Activated CD8-positive, alpha-beta memory T cell treated with anti-CD3 and anti-CD28 coated beads, Interleukin-2, amount 50 U/mL, for 1 hour (primary cell): ENCODE data around the gene KRTAP4-7.
"Not testable (repeated sequence)": the region's sequence is repeated elsewhere in the genome, so short reads cannot be mapped to it uniquely, and the experiment has no call there.

Experiments
- DNase-seq: peaks from one replicate; pipeline ENCODE4 v3.0.0-alpha.2; 2020; ENCODE audit errors: extremely low read depth

The KRTAP4-7 gene

GRCh38 chr17:41065016-41065689 lies 18.8 kb upstream of the KRTAP4-7 start:
- not testable (repeated sequence) for DNase-seq

DNA sequence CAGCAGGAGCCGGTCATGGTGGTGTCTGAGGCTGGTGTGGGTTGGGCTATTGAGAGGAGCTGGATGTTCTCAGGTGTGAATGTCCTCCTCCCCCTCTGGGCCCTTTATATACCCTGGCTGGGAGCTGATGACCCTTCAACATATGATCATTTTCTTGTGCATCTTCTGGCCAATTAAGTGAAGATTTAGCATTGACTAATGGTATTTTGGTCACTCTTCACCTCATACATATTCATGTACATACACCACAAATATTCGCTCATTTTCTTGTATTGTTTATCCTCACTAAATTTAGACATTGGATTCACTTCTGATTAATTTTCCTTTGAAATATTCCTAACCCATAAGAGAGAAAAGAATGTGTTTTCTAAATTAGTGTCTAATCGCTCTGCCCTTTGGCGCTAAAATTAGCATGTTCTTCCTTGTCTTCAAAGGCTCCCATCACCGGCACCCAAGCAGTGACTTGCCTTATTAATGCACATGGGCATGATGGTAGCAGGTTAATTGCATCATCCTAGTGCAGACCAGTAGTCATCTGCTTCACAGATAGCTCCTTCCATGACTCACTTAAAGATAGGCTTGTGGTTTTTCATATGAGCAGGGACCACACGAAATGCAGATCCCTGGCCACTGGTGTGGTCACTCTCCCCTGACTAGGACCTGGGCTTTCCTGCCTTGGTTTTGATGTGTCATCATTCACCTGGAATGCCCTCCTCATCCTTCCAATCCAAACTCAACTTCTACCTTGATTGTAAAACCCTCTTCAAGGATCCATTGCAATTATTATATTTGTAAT lies 17.9 kb upstream of the KRTAP4-7 start, which contains the start of gene KRTAP2-4:
Gene KRTAP2-4 (minus strand): TSS at position 51 of the 796 bp plus-strand sequence. CDS start 34 bp downstream, at position 17.
- no peak for DNase-seq

GRCh38 chr17:41067281-41067680 lies 16.7 kb upstream of the KRTAP4-7 start:
- no peak for DNase-seq

GRCh38 chr17:41069031-41069430 lies 14.9 kb upstream of the KRTAP4-7 start:
- DNase-seq, result no peak

DNA sequence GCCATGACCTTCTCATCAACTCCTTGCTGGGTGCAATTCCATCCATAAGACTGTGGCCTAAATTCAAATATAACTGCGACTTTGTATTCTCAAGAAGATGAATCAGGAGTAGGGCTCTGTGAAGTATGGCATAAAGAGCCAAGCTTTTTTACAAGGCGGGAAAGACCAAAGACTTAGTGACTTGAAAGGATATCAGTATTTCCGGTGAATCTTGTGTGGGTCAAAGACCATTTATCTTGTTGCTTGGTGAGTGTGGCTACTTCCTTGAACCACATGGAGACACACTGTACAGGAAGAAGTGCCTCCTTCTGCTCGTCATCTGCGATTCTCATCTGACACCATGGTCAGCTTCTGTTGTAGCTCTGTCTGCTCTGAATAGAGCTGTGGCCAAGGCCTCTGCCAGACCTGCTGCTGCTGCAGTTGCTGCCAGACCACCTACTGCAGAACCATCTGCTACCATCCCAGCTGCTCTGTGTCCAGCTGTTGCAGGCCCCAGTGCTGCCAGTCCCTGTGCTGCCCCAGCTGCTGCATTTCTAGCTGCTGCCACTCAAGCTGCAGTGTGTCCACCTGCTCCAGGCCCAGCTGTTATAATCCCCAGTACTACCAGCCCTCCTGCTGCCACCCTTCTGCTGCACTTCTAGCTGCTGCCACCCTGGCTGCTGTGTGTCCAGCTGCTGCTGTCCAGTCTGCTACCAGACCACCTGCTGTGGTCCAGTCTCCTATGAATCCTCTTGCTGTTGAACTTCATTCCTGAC lies 12.2 kb upstream of the KRTAP4-7 start:
- DNase-seq, result no peak

- no peak for DNase-seq
These were observed 10.3 kb upstream of the KRTAP4-7 start for GRCh38 chr17:41073676-41074075.

GRCh38 chr17:41076788-41077187 lies 7.2 kb upstream of the KRTAP4-7 start:
- DNase-seq, result no peak

DNA sequence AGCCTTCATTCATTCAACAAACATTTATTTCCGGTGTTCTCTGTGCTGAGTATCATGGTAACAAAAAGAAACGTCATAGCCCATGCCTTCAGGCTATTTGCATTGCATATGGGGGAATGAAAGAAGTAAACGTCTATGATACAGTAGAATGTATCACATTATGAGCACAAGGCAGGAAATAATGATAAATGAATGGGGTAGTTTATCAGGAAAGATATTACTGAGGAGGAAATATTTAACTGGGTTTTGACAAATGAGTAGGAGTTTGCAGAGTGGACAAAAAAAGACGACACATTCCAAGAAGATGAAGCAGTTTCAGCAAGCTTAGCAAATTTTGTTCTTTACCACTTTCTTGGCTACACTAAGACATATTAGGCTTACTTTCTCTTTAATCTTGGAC lies 1.3 kb upstream of the KRTAP4-7 start:
- DNase-seq, result no peak

DNA sequence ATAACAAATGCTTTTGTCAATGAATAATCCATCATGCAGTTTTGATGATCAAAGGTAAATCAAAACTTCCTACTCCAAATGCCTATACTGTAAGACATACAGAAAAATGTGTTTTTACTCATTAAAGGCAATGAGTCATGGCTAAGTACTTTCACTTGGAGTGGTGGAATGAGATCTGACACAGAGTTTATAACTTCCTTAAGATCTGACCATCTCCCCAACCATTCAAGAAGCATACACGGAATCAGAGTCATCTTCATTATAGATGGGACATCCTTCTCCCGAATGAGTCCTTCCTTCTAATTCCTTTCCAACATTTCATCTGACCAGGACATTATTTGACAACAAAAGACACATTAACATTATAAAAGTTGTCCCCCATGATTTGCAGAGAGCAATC lies 523 bp upstream of the KRTAP4-7 start:
- DNase-seq, result not testable (repeated sequence)

DNA sequence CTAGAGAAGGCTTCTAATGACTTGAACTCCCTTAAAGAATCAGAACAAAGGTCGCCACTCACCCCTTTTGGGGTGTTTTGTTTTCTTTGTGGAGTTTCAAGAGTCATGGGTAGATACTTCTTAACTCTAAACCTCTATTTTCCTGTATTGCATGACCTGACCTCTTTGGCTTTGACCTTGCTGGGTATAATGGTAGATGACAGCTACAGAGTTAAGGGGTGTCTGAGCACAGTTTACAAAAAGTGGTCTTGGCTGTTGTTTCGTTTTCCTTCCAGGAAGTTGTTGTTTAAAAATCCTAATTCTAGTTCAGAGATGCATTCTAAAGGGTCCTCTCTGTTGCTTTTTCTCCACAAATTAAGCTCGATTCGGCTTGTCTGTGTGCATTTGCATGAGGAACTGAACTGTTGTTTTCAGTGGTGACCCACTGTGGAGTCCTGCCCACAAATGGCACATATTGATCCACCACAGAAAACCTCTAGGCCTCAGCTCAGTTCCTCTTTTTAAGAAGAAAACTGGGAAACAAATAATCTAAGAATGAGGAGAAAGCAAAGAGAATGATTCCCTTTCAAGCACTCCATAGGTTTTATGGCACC lies 4.9 kb downstream of the KRTAP4-7 start:
- not testable (repeated sequence) for DNase-seq

DNA sequence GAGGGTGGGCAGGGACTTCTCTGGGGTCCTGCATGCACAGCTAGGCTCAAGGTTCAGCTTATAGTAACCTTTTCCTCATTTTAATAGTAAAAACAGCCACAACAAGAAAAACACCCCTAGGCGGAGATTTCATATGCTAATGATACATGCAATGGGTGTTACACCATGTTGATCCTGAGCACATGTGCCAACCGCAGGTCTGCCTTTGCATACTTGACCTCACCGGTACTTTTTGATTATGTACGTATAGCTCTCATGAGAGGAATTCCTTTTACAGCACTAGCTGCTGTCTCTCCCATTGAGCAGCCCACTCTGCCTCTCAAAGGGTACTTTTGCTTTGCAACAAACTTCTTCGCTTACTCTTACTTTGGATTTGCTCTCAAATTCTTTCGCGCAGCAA lies 12.1 kb downstream of the KRTAP4-7 start:
- no peak for DNase-seq

DNA sequence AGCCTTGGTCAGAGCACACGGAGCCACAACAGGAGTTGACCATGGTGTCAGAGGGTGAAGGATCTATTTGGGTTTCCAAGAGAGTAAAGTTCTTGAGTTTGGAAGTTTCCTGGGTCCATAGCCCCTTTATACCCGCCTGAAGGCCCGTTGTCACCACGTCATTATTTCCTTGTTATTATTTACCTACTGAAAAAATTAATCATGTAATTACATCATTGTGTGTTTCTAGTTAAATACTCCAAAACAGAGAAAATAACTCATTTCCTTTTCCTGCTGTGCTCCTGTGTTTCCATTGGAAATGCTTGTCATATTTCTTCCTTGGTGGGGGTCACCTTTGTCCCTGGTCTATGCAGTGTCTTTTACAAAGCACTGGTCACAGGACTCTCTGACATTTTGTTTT lies 14.1 kb downstream of the KRTAP4-7 start, which contains the start of gene KRTAP4-8:
Gene KRTAP4-8 (minus strand): TSS at position 101 of the 400 bp plus-strand sequence. CDS start 58 bp downstream, at position 43.
- DNase-seq, result no peak

- DNase-seq, result no peak
These were observed 14.5 kb downstream of the KRTAP4-7 start for GRCh38 chr17:41098481-41098880.

- DNase-seq, result not testable (repeated sequence)
These were observed 15.9 kb downstream of the KRTAP4-7 start for GRCh38 chr17:41099682-41100480.

DNA sequence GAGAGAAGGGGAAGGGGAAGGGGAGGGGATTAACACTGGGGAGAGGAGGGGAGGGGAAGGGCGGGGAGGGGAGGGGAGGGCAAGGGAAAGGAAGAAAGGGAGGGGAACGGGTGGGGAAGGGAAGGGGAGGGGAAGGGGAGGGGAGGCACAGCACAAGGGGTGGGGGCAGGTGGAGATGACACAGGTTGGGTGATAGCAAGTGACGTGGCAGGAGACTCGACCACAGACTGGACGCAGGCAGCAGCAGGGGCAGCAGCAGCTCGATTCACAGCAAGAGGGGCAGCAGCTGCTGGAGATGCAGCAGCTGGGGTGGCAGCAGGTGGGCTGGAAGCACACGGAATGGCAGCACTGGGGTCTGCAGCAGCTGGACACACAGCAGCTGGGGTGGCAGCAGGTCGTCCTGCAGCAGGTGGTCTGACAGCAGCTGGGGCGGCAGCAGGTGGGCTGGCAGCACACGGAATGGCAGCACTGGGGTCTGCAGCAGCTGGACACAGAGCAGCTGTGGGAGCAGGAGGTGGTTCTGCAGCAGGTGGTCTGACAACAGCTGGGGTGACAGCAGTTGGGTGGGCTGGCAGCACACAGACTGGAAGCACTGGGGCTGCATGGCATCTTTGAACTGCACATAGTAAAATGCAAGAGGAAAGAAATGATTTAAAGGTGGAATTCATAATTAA lies 17.8 kb downstream of the KRTAP4-7 start, which contains the start of gene KRTAP4-16:
Gene KRTAP4-16 (minus strand): TSS at position 624 of the 674 bp plus-strand sequence. CDS start 0 bp downstream, at position 624.
- no peak for DNase-seq

DNA sequence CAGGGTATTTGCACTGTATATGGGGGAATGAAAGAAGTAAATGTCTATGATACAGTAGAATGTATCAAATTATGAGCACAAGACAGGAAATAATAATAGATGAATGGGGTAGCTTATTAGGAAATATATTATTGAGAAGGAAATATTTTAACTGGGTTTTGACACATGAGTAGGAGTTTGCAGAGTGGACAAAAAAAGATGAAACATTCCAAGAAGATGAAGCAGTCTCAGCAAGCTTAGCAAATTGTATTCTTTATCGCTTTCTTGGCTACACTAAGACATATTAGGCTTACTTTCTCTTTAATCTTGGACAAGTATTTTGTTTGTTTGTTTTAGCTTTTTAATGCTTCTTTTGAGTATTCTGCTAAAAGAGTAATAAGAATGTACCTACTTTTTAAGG lies 19.9 kb downstream of the KRTAP4-7 start:
- no peak for DNase-seq

DNA sequence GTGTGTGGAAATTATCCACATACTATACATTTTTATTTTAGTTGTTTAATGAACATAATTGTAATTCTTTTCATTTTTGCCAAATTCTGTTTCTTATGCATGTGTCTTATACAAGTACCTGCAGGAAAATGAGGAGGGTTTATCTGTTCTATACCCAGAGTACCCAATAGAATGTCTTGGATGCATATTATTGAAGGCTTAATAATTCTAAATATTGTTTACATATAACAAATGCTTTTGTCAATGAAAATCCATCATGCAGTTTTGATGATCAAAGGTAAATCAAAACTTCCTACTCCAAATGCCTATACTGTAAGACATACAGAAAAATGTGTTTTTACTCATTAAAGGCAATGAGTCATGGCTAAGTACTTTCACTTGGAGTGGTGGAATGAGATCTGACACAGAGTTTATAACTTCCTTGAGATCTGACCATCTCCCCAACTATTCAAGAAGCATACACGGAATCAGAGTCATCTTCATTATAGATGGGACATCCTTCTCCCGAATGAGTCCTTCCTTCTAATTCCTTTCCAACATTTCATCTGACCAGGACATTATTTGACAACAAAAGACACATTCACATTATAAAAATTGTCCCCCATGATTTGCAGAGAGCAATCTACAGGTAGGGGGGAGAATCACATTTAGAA lies 20.6 kb downstream of the KRTAP4-7 start:
- DNase-seq, result not testable (repeated sequence)

DNA sequence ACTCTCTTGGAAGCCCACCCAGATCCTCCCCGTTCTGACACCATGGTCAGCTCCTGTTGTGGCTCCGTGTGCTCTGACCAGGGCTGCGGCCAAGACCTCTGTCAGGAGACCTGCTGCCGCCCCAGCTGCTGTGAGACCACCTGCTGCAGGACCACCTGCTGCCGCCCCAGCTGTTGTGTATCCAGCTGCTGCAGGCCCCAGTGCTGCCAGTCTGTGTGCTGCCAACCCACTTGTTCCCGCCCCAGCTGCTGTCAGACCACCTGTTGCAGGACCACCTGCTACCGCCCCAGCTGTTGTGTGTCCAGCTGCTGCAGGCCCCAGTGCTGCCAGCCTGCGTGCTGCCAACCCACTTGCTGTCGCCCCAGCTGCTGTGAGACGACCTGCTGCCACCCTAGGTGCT lies 21.4 kb downstream of the KRTAP4-7 start, which contains the start of gene KRTAP4-9:
Gene KRTAP4-9 (plus strand): TSS at position 43 of the 400 bp plus-strand sequence. CDS start 0 bp downstream, at position 43.
- DNase-seq, result not testable (repeated sequence)

DNA sequence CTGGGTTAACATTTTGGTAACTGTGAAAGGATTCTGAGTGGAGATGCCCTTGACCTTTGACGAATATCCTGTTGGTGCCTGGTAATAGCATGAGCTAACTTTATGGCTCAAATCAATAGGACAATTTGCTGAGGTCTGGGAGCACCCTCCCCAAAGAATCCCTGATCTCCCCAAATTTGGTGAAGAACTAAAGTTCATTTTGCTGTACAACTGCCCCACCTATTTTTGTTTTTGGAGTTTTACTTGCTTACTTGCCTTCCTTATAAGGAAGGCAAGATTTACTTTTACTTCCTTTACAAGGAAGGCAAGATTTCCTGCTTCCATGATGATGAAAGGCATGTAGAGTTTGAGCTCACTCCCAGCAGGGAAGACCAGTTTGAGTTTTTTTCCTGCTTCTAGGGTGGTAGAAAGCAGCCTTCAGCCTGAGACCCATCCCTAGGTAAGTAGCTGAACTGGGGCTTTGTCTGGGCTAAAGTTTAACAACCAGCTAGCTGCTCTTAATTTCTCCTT lies 24.0 kb downstream of the KRTAP4-7 start:
- DNase-seq, result no peak
